MCF 10A (cell line): ENCODE measurements around the gene PXMP4. TPM values are rescaled to one million over a fixed set of nuclear protein-coding genes. Genes with fewer than 3 reads are reported as not detected.

ENCODE experiments used
- BruUV-seq: library from RNA; stranded (reverse); fragments of 400-500 nt; replicated peaks from 2 replicates; lab custom pipeline; 2021; lab: Mats Ljungman, UMichigan
- CTCF ChIA-PET: fragments of 300-600 bp; sonication (Branson Sonifier 250); formaldehyde crosslinking; extraction: SDS; loops from one replicate; lab custom pipeline; 2021; ENCODE audit warnings: antibody characterized with exemption, inconsistent platforms; lab: Yijun Ruan, JAX
- POLR2A ChIA-PET: fragments of 300-600, 350-650 bp; sonication (Branson Sonifier 250); formaldehyde crosslinking; extraction: SDS; loops from one replicate; lab custom pipeline; 2020; ENCODE audit warnings: antibody characterized with exemption, inconsistent platforms; lab: Yijun Ruan, JAX
- DNase-seq: peaks from one replicate; pipeline ENCODE4 v3.0.0-alpha.2; 2018; ENCODE audit not compliant: unreplicated experiment
- H3K27ac Mint-ChIP-seq: one replicate; pipeline ENCODE4 v1.8.0; 2022; ENCODE audit warnings: mild to moderate bottlenecking, low read depth, mixed read lengths; ENCODE audit not compliant: unreplicated experiment
- H3K27me3 Mint-ChIP-seq: one replicate; pipeline ENCODE4 v1.8.0; 2022; ENCODE audit warnings: mixed read lengths; ENCODE audit not compliant: insufficient read depth, unreplicated experiment
- H3K36me3 Mint-ChIP-seq: one replicate; pipeline ENCODE4 v1.8.0; 2022; ENCODE audit warnings: mild to moderate bottlenecking, moderate library complexity, mixed read lengths; ENCODE audit not compliant: insufficient read depth, unreplicated experiment
- H3K4me1 Mint-ChIP-seq: one replicate; pipeline ENCODE4 v1.8.0; 2022; ENCODE audit warnings: mixed read lengths; ENCODE audit not compliant: insufficient read depth, unreplicated experiment
- H3K4me3 Mint-ChIP-seq: one replicate; pipeline ENCODE4 v1.8.0; 2022; ENCODE audit warnings: mild to moderate bottlenecking, moderate library complexity, mixed read lengths; ENCODE audit not compliant: unreplicated experiment
- H3K9me3 Mint-ChIP-seq: one replicate; pipeline ENCODE4 v1.8.0; 2022; ENCODE audit warnings: mixed read lengths; ENCODE audit not compliant: unreplicated experiment
- CTCF ChIP-seq: fragments of 200-600 bp; IDR thresholded peaks from one replicate; pipeline ENCODE4 v1.8.0; 2022; ENCODE audit warnings: antibody characterized with exemption, mild to moderate bottlenecking; ENCODE audit not compliant: unreplicated experiment
- intact Hi-C: fragments of 100-400 bp; cut with micrococcal nuclease; formaldehyde crosslinking; loops from 2 replicates; pipeline ENCODE4 v1.14.1; 2022
- total RNA-seq: library from RNA; stranded (reverse); gene quantifications from 2 replicates; pipeline ENCODE4 v1.2.3, GENCODE V29; 2022

Gene PXMP4
- total RNA-seq, 1 experiment from 2014 or later: 3.9 TPM

GRCh38 chr20:33658929-33659328, 61.2 kb downstream of the PXMP4 start:
- H3K27me3 Mint-ChIP-seq: no peaks in the 10 kb centered on the region
- ChIA-PET CTCF (no interaction called here), POLR2A (no interaction called here)
- no peak for DNase-seq
- BruUV-seq: no TSS peak
- H3K36me3 Mint-ChIP-seq: peaks cover 11% of the 10 kb centered on the region
- no peak for TF ChIP-seq CTCF
- H3K4me1 Mint-ChIP-seq: no peaks in the 10 kb centered on the region
- intact Hi-C loops: no loop called here
- no peaks in the 10 kb centered on the region for H3K9me3 Mint-ChIP-seq
- H3K27ac Mint-ChIP-seq: no peak overlapping the region
- H3K4me3 Mint-ChIP-seq: no peak overlapping the region

GRCh38 chr20:33658510-33658909, 61.6 kb downstream of the PXMP4 start:
- intact Hi-C loops: no loop called here
- Mint-ChIP-seq H3K27ac (no peak overlapping the region), H3K27me3 (no peaks in the 10 kb centered on the region), H3K9me3 (no peaks in the 10 kb centered on the region), H3K4me3 (no peak overlapping the region), H3K36me3 (peaks cover 14% of the 10 kb centered on the region), H3K4me1 (no peaks in the 10 kb centered on the region)
- no peak for DNase-seq
- no peak for TF ChIP-seq CTCF
- no TSS peak for BruUV-seq
- POLR2A ChIA-PET: no interaction called here
- CTCF ChIA-PET: no interaction called here

- ChIA-PET POLR2A (no interaction called here), CTCF (no interaction called here)
- no peaks in the 10 kb centered on the region for H3K4me1 Mint-ChIP-seq
- TF ChIP-seq CTCF: no peak
- H3K27me3 Mint-ChIP-seq: no peaks in the 10 kb centered on the region
- no peak overlapping the region for H3K27ac Mint-ChIP-seq
- no peak overlapping the region for H3K4me3 Mint-ChIP-seq
- intact Hi-C loops: no loop called here
- DNase-seq: no peak
- H3K9me3 Mint-ChIP-seq: no peaks in the 10 kb centered on the region
- no TSS peak for BruUV-seq
- H3K36me3 Mint-ChIP-seq: peaks cover 14% of the 10 kb centered on the region
Observed at GRCh38 chr20:33657704-33658095, 62.4 kb downstream of the PXMP4 start.

- H3K9me3 Mint-ChIP-seq: no peaks in the 10 kb centered on the region
- no peaks in the 10 kb centered on the region for H3K27me3 Mint-ChIP-seq
- H3K36me3 Mint-ChIP-seq: peaks cover 14% of the 10 kb centered on the region
- POLR2A ChIA-PET: interaction anchor here (0.7 to 1.3 kb wide), 3 partner anchors 9 to 12 kb away, joined by 3 read pairs; no protein-coding TSS in a partner anchor
- DNase-seq: no peak
- H3K4me3 Mint-ChIP-seq: no peak overlapping the region
- CTCF ChIA-PET: no interaction called here
- intact Hi-C loops: no loop called here
- H3K27ac Mint-ChIP-seq: no peak overlapping the region
- no peaks in the 10 kb centered on the region for H3K4me1 Mint-ChIP-seq
- BruUV-seq: no TSS peak
- TF ChIP-seq CTCF: no peak
Observed at GRCh38 chr20:33656783-33657703, 63.1 kb downstream of the PXMP4 start.
